SK-N-SH treated with all-trans-retinoic acid at 6 μM for 48 hours (cell line): Measurements from ENCODE around the gene CINP.

Experiments used
- GLIS3 ChIP-seq: fragments of 250-450 bp; sonication (Bioruptor Pico); IDR thresholded peaks from 2 replicates; pipeline ENCODE4 v1.5.0; 2020; ENCODE audit warnings: mild to moderate bottlenecking, moderate library complexity
- ISL1 ChIP-seq: fragments of 250-450 bp; sonication (Bioruptor Pico); IDR thresholded peaks from 2 replicates; pipeline ENCODE4 v2.1.2; 2022; ENCODE audit warnings: mild to moderate bottlenecking, moderate library complexity
- OSR1 ChIP-seq: fragments of 250-450 bp; sonication (Bioruptor Pico); IDR thresholded peaks from 2 replicates; pipeline ENCODE4 v1.8.0; 2022; ENCODE audit warnings: moderate library complexity, mild to moderate bottlenecking, inconsistent platforms
- RARB ChIP-seq: fragments of 250-450 bp; sonication (Bioruptor Pico); IDR thresholded peaks from 2 replicates; pipeline ENCODE4 v1.8.0; 2021; ENCODE audit warnings: mild to moderate bottlenecking, moderate library complexity
- SNAI2 ChIP-seq: fragments of 250-450 bp; sonication (Bioruptor Pico); IDR thresholded peaks from 2 replicates; pipeline ENCODE4 v1.5.0; 2020; ENCODE audit warnings: mild to moderate bottlenecking, moderate library complexity
- TOX ChIP-seq: fragments of 250-450 bp; sonication (Bioruptor Pico); IDR thresholded peaks from 2 replicates; pipeline ENCODE4 v1.8.0; 2021; ENCODE audit warnings: mild to moderate bottlenecking, moderate library complexity, borderline replicate concordance
- ZNF565 ChIP-seq: fragments of 450-650 bp; formaldehyde crosslinking; conservative IDR thresholded peaks from 2 replicates; pipeline ENCODE4 v1.5.0; 2020; ENCODE audit warnings: low read depth, mild to moderate bottlenecking, moderate library complexity
- TF ChIP-seq, protein P1 (sequence below): fragments of 250-450 bp; sonication (Bioruptor Pico); IDR thresholded peaks from 2 replicates; pipeline ENCODE4 v1.8.0; 2020; ENCODE audit warnings: mild to moderate bottlenecking, moderate library complexity, borderline replicate concordance
- TF ChIP-seq, protein P2 (sequence below): fragments of 250-450 bp; sonication (Bioruptor Pico); IDR thresholded peaks from 2 replicates; pipeline ENCODE4 v1.5.0; 2020; ENCODE audit warnings: mild to moderate bottlenecking, moderate library complexity
- TF ChIP-seq, protein P3 (sequence below): fragments of 250-450 bp; sonication (Bioruptor Pico); IDR thresholded peaks from 2 replicates; pipeline ENCODE4 v1.8.0; 2021; ENCODE audit warnings: low read depth, mild to moderate bottlenecking, moderate library complexity, borderline replicate concordance

DNA sequence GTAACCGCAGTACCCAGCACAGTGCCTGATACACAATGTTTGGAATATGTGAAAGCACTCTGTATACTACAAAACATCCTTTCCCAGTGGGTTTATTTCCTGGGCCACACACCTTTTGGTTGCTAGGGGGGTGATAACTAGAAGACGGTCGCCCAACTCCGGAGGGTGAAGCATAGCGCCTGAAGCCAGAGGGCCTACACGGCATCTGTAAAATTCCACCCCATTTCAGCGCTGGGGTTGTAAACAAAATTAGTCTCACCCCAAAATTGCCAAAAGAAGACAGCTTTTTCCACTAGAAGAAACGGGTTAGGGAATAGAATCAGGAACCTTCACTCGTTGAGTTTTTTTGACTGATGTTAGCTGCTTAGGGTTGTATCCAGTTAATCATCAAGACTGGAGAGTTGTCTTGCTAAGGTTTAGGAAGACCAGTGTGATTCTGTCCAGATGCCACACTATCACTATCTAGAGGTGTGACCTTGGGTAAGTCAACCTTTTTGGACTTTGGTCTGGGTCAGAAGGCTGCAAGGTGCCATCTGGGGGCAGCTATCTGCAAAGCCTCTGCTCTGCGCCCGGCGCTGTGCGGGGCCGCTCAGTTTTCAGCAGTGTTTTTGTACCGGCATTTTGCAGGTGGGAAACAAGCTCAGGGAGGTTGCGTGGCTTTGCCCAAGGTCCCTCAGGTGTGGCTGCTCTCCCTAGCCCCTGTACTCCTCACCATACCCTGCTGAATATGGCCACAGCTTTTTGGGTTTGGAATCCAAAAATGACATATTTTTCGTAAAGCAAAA, 41.8 kb downstream of the CINP start:
- TF ChIP-seq, protein P1, sequence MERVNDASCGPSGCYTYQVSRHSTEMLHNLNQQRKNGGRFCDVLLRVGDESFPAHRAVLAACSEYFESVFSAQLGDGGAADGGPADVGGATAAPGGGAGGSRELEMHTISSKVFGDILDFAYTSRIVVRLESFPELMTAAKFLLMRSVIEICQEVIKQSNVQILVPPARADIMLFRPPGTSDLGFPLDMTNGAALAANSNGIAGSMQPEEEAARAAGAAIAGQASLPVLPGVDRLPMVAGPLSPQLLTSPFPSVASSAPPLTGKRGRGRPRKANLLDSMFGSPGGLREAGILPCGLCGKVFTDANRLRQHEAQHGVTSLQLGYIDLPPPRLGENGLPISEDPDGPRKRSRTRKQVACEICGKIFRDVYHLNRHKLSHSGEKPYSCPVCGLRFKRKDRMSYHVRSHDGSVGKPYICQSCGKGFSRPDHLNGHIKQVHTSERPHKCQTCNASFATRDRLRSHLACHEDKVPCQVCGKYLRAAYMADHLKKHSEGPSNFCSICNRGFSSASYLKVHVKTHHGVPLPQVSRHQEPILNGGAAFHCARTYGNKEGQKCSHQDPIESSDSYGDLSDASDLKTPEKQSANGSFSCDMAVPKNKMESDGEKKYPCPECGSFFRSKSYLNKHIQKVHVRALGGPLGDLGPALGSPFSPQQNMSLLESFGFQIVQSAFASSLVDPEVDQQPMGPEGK (CRISPR knock-in tag): no peak
- TF ChIP-seq GLIS3 (CRISPR knock-in tag): no peak
- TF ChIP-seq, protein P2, sequence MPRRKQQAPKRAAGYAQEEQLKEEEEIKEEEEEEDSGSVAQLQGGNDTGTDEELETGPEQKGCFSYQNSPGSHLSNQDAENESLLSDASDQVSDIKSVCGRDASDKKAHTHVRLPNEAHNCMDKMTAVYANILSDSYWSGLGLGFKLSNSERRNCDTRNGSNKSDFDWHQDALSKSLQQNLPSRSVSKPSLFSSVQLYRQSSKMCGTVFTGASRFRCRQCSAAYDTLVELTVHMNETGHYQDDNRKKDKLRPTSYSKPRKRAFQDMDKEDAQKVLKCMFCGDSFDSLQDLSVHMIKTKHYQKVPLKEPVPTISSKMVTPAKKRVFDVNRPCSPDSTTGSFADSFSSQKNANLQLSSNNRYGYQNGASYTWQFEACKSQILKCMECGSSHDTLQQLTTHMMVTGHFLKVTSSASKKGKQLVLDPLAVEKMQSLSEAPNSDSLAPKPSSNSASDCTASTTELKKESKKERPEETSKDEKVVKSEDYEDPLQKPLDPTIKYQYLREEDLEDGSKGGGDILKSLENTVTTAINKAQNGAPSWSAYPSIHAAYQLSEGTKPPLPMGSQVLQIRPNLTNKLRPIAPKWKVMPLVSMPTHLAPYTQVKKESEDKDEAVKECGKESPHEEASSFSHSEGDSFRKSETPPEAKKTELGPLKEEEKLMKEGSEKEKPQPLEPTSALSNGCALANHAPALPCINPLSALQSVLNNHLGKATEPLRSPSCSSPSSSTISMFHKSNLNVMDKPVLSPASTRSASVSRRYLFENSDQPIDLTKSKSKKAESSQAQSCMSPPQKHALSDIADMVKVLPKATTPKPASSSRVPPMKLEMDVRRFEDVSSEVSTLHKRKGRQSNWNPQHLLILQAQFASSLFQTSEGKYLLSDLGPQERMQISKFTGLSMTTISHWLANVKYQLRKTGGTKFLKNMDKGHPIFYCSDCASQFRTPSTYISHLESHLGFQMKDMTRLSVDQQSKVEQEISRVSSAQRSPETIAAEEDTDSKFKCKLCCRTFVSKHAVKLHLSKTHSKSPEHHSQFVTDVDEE: no peak
- TF ChIP-seq, protein P3, sequence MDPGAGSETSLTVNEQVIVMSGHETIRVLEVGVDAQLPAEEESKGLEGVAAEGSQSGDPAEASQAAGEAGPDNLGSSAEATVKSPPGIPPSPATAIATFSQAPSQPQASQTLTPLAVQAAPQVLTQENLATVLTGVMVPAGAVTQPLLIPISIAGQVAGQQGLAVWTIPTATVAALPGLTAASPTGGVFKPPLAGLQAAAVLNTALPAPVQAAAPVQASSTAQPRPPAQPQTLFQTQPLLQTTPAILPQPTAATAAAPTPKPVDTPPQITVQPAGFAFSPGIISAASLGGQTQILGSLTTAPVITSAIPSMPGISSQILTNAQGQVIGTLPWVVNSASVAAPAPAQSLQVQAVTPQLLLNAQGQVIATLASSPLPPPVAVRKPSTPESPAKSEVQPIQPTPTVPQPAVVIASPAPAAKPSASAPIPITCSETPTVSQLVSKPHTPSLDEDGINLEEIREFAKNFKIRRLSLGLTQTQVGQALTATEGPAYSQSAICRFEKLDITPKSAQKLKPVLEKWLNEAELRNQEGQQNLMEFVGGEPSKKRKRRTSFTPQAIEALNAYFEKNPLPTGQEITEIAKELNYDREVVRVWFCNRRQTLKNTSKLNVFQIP (CRISPR knock-in tag): no peak
- TF ChIP-seq ISL1 (CRISPR knock-in tag): no peak
- no peak for TF ChIP-seq ZNF565 (CRISPR knock-in tag)
- no peak for TF ChIP-seq TOX (CRISPR knock-in tag)
- TF ChIP-seq RARB (CRISPR knock-in tag): no peak
- no peak for TF ChIP-seq SNAI2 (CRISPR knock-in tag)
- TF ChIP-seq OSR1 (CRISPR knock-in tag): no peak
